ENCODE results near the gene TMED4.

Gene TMED4

DNA sequence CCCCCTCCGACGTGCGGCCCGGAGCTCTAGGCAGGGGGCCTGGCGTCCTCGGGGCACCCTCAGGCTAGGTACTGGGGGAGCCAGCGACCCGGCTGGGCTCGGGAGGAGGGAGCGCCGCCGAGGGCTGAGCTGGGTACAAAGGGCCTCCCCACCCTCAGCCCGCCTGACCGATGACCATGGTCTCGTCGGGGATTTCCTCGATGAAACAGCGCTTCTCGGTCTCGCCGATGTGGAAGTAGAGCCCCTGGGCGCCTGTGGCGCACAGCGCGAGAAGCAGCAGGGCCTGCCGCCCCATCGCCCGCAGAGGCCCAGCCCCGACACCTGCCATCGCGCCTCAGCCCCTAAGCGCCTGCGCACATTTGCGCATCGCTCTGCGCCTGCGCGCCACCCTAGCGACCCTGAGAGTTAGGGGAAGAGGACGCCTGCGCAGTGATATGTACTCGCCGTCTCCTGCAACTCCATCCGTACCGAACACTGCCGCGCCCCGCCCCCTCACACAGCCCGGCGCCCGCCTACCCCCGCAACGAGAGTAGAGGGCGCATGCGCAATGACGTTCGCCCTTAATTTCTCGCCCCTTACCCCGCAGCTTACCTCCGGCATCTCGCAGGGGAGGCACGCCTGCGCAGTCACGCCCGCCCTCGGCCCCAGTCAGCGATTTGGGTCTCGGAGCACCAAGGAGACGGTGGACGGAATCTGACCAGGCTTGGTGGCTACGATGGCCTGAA lies at the start of gene TMED4:
Gene TMED4, minus strand, starts transcription at position 353 of the 725 bp plus-strand sequence. Its CDS starts 25 bp downstream, at position 328.
- DNase-seq: peak; percentile 100

DNA sequence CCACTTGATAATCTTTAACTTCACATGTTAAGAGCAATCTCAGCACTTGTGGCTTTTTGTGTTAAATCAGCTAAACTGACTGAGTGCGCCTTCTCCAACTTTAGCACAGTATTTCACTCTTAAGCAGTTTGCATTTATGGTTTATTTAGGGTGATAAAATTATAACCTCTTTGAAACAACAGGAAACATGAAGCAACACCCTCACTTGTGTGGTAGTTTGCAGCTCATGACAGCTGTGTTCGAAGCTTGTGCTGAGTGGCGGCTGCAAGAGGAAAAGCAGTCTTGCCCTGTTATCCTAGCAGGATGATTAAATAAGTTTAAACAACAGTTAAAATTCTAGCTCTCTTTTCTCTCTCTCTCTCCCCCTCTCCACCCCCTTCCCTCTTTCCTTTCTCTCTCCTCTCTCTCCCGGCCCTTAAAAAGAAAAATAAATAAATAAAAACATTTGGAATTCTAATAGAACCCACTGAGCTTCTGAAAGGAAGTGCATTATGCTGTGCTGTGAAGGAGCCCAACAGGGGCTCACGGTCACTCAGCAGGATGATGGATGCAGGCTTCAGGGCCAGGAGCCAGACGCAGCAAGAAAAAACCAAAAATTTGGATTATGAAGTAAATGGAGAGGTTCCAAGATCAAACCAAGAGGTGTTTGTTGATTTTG lies 49.6 kb upstream of the TMED4 start:
- DNase-seq: no peak

DNA sequence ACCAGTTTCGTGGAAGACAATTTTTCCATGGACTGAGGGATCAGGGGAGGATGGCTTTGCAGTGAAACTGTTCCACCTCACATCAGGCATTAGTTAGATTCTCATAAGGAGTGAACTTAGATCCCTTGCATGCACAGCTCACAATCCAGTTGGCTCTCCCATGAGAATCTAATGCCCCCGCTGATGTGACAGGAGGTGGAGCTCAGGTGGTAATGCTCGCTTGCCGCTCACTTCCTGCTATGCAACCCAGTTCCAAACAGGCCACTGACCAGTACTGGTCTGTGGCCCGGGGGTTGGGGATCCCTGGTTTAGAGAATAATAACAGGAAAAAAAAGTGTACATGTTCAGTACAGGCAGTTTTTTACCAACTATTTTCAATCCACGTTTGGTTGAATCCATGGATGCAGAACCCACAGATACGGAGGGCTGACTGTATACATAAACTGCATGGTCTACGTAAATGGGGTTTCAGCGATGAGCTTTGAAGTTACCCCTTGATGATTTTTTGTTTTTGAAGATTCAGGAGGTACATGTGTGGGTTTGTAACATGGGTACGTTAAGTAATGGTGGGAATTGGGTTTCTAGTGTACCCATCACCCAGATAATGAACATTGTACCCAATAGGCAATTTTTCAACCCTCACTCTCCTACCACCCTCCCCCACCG lies 48.9 kb upstream of the TMED4 start:
- no peak for DNase-seq

DNA sequence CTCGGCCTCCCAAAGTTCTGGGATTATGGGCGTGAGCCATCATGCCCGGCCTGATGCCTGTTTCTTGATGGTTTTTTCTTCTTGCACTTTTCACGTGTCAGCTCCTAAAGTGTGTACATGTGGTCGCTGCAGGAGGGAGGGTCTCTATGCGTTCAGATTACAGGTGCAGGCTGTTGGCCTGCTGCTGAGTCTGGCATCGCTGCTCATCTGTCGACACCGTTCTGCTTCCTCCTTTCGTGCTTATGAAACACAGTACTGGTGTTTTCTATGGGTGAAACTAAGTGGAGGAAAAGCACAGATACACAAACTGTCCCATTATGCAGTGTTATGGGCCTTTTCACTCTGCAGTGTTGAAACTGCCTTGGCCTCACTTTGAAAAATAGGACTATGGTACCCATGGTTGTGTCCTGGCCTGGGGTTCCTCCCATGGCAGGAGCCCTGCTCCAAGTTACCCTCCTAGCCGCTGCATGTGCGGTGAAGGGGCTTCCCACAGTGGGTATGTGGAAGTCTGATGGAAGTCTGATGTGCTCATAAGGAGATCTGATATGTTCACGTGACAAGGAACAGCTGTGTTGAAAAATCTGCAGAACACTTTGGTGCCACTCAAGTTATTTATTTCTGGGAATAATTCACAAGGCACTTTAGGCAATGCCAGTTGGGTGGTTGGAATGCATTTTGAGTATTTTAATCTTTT lies 47.9 kb upstream of the TMED4 start:
- DNase-seq: no peak

DNA sequence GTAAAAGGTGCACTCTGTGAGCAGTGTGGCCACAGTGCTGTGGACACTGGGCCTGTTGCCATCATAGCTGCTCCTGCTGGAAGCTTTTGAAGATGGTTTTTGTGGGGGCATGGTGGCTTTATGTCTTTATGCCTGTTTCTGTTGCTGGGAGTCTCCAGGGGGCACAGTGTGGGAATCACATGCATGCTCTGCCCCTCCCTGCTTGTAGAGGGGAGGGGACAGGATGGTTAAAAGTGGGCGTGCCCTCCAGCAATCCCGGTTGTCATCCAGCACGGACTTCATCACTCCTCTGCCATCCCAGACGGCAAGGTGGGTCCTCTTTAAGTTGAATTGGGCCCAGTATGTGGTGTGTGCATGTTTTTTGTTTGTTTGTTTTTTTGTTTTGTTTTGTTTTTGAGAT lies 44.6 kb upstream of the TMED4 start:
- DNase-seq: no peak

DNA sequence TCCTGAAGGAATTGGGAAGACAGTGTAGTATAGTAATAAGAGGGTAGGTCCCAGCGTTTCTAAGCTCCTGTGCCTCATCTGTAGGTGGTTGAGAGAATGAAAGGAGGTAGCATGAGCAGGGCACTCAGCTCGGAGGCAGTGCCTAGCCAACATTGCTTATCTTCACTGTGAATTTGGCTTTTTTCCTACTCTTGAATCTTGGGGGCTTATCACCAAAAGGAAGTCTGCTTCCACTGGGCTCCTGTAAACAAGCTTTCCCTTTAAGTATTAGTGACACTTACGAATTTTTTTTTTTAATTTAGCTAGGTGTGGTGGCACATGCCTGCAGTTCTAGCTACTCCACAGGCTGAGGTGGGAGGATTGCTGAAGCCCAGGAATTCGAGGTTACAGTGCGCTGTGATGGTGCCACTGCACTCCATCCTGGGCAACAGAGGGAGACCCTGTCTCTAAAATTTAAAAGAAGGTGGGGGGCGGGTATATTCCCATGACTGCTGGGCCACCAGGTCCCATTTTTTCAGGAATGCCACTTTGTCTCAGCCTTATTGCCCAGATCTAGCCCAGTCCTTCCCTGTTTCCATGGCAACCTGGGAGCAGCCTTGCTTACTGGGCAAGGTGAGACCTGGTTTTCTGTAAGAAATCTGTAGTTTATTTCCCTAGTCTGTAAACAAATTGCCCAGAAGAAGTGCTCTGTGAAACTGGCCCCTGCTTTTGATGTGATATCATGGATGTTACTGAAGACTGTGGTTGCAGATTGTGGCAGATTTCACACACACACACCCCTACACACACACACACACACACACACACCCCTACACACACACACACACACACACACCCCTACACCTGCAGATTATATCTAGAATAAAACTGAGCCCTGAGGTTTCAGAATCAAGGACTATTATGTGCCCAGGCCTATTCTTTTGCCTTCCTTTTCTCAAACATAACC lies 43.8 kb upstream of the TMED4 start:
- no peak for DNase-seq

DNA sequence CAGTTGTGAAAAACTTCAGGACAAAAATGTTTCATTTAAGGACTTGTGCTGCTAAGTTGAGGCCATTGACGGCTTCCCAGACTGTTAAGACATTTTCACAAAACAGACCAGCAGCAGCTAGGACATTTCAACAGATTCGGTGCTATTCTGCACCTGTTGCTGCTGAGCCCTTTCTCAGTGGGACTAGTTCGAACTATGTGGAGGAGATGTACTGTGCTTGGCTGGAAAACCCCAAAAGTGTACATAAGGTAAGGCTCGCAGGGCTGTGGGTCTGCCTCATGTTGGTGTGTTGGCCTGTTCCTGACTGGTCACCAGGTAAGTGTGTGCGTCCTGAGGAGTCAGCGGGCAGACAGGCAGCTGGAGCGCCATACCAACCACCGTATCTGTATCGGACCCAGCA lies 42.3 kb upstream of the TMED4 start:
- DNase-seq: no peak

DNA sequence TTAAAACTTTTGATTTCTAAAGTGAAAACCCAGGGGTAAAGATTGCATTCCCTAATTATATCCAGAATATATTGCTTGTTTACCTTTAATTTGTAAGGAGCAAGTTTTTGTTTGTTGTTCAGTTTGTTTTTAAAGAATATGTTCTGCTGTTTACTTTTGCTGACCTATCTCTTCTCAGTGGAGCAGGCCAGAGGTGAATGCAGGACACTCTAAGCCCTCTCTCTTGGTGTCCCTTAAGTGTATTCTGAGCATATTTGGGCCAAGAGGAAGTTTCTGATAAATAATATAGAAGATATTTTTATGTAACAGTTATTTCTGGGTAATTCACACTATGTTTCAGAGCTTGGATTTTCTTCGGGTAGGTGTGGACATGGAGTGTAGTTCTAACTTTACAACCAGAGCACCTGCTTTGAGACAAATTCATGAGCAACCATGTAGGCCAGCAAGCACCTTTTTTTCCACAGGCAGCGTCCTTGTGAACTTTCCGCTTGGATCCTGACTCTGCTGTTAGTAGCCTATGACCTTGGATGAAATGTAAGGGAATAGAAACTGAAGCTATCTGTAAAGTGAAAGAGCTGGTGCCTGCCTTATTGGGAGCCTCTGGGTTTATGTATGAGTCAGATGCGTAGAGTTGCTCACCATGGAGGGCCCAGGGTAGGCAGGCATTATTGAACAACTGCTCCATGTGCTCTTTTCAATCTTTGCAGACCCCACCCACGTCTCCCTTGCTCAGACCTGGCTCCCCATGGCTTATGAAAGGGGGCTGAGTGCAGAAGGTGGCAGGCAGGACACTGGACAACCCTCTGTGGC lies 40.5 kb upstream of the TMED4 start:
- DNase-seq: no peak

DNA sequence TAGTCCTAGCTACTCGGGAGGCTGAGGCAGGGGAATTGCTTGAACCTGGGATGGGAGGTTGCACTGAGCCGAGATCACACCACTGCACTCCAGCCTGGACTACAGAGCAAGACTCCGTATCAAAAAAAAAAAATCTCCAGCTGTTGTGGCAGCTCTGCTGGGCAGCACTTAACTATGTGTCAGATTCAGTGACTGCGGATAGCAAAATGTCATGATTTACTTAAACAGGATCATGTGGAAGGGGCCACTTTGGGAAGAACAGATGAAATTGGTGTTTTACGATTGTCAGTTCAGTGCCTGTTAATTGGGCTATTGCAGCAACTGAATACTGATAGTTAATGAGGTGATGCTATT lies 39.7 kb upstream of the TMED4 start:
- DNase-seq: no peak

DNA sequence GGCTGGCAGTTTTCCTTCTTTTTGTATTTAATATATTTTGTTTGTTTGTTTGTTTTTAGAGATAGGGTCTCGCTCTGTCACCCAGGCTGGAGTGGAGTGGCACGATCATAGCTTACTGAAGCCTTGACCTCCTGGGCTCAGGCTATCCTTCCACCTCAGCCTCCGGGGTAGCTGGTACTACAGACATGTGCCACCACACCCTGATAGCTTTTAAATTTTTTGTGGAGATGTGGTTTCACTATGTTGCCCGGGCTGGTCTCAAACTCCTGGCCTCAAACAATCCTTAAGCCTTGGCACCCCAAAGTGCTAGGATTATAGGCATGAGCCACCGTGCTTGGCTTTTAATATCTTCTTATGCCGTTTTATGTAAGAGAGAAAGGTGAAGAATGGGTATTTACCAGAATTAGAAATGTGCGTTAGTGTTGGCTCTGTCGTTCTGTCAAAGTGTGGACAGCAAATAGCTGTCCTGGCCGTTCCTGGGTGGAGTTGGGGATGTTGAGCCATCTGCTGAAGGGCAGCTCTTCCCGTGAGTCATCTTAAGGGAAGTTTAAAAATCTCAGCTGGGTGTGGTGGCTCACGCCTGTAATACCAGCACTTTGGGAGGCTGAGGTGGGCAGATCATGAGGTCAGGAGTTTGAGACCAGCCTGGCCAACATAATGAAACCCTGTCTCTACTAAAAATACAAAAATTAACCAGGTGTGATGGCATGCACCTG lies 39.2 kb upstream of the TMED4 start:
- no peak for DNase-seq

DNA sequence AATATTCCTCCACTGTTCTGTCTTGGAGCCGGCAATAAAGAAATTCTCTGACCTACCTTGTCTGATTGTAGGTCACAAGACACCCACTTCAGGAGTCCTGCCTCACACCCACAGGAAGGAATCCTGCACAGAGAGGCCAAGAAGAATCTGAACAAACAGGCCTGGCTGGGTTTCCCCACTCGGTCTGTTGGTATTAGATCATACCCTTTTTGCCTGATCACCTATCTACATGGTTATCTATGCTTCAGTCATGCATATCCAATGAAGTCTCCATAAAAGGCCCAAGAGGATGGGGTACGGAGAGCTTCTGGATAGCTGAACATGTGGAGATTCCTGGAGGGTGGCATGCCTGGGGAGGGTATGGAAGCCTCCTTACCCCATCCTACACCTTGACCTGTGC lies 36.7 kb upstream of the TMED4 start:
- no peak for DNase-seq

DNA sequence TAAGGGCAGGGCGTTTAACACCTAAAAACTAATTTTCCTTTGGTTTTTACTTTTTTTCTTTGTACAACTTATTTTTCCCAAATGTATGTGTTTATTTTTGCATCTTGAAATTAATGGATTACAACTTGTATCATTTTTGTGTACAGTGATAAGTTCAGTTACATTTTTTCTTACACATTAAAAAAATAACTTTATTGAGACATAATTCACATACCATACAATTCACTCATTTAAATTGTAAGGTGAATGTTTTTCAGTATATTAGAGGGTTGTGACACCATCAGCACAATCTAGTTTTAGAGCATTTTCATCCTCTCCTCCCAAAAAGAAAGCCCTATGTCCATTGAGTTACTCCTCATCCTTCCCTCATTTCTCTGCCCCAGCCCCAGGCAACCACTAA lies 36.0 kb upstream of the TMED4 start:
- no peak for DNase-seq

DNA sequence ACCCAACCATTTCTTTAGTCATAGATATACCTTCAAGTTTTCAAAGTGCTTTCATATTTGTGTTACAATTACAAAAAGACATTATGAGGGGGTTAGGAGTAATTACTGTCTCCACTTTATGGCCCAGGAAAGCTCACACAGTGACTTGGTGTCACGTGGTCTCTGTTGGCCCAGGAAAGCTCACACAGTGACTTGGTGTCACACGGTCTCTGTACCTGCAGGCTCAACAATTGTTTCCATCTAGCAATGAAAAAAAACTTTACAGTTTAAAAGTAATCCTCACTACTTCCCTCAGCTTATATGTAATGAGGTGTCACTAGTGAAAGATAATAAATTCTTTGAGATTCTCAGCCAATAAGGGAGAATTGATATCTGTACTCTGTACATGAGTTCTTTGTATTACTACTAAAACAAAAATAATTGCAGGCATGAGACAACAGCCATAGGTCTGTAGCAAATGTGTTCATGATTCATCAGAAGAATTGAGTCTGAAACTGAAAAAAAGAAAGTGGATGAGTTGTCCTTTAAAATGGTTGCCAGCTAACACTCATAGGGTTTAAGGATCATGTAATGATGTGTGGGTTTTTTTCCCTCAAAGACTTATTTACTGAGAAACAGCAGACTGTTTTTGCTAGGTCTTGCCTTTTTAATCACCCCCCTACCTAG lies 35.3 kb upstream of the TMED4 start:
- no peak for DNase-seq

DNA sequence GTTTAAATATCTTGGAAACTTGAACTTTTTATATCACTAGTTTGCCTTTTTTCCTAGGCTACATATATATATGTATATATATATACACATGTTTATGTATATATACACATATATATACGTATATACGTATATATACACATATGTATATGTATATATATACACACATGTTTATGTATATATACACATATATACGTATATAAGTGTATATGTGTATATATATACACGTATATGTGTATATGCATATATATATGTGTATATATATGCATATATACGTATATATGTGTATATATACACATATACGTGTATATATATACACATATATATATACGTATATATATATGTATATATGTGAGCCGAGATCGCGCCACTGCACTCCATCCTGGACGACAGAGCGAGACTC lies 34.5 kb upstream of the TMED4 start:
- no peak for DNase-seq

DNA sequence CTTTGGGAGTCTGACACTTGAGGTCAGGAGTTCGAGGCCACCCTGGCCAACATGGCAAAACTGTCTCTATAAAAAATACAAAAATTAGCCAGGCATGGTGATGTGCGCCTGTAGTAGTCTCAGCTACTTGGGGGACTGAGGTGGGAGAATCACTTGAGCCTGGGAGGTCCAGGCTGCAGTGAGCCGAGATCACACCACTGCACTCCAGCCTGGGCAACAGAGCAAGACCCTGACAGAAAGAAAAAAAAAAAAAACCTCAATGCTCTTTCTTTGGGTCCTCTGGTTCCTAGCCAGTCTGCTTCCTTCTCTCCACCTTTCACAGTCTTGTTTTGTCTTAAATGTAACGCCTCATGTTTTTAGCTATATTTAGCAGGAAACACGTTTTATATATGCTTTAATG lies 33.8 kb upstream of the TMED4 start:
- no peak for DNase-seq

DNA sequence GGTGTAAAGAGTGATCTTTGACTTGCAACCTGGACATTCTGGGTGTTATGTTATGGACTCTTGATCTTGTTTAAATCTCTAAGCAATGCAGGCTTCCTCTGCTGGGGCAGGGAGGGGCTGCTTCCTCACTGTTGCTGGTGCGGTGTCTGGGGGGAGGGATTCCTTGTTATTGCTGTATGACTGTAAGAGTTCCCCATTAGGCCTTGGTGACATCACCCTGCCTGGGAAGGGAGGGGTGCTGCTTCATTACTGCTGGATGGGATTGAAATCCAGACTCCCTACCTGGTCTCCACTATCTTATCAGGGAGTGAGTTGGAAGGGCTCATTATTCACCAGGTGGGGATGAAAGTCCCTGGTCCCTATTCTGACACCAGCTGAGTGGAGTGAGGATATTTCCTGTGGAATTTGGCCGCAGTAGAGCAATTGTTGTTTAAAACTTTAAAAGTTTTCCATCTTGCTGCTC lies 33.1 kb upstream of the TMED4 start:
- no peak for DNase-seq

DNA sequence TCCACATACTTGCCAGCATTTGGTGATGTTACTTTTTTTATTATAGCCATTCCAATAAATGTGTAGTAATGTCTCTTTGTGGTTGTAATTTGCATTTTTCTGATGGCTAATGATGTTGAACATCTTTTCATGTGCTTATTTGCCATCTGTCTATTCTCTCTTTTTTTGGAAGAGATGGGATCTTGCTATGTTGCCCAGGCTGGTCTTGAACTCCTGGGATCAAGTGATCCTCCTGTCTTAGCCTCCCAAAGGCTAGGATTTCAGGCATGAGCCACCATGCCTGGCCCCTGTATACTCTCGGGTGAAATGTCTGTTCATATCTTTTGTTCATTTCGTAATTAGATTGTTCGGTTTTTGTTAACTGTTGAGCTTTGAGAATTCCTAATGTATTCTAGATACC lies 27.8 kb upstream of the TMED4 start:
- DNase-seq: no peak

DNA sequence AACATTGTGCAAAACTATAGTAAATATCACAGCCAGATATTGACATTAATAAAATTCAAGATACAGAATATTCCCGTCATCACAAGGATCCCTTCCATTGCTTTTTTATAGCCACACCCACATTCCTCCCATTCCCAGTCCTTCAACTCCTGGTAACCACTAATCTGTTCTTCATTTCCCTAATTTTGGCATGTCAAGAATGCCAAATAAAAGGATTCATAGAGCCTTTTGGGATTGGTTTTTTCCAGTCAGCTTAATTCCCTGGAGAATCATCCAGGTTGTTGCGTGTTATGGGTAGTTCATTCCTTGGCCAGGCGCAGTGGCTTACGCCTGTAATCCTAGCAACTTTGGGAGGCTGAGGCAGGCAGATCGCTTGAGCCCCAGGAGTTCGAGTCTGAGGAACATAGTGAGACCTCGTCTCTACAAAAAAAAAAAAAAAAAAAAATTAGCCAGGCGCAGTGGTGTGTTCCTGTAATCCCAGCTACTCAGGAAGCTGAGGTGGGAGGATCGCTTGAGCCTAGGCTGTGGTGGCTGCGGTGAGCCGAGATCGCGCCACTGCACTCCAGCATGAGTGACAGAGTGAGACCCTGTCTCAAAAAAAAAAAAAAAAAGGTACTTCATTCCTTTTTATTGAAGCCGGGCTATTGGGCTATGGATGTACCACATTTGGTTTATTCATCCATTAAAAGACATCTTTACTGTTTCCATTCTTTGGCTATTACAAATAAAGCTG lies 27.1 kb upstream of the TMED4 start:
- DNase-seq: no peak

Measured in activated CD4-positive, CD25-positive, alpha-beta regulatory T cell treated with anti-CD3 and anti-CD28 coated beads, Interleukin-2, amount 50 U/mL, for 72 hours (primary cell).